ENCODE measurements around the gene TRPM2.
"Not testable (repeated sequence)": the region's sequence is repeated elsewhere in the genome, so short reads cannot be mapped to it uniquely, and the experiment has no call there.

Gene TRPM2

GRCh38 chr21:44377201-44377921 is 23.9 kb downstream of the TRPM2 start:
- DNase-seq: peak; percentile 16

DNA sequence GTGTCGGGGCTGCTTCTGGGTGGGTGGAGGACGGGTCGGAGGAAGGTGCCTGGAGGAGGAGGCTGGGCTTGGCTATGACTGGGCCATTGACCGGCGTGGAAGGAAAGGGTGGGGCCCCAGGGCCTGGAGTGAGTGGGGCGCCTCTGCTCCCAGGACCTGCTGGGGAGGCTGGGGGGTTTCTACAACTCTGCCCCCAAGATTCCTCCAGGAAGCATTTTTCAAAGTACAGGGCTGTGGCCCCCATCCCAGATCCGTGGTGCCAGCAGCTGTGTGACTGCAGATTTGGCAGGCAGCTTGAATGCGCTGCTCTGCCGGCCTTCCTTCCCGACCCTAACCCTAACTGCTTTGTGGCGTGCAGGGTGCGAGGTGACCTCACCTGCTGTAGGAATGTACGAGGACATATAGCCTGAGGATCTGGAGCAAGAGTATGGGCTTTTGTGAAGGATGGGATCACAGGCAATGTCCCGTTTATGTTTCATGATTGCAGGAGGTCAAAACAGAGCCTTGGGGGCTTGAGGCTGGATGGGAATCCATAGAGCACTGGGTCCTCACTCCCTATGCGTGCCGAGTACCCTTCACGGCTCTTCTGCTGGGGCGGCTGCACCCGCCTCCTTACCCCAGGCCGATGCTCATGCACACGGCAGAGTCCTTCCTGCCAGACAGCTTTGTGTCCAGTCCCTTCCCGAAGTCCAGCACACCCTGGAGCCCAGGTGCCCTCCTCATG is 24.7 kb downstream of the TRPM2 start:
- peak; percentile 7 for DNase-seq

DNA sequence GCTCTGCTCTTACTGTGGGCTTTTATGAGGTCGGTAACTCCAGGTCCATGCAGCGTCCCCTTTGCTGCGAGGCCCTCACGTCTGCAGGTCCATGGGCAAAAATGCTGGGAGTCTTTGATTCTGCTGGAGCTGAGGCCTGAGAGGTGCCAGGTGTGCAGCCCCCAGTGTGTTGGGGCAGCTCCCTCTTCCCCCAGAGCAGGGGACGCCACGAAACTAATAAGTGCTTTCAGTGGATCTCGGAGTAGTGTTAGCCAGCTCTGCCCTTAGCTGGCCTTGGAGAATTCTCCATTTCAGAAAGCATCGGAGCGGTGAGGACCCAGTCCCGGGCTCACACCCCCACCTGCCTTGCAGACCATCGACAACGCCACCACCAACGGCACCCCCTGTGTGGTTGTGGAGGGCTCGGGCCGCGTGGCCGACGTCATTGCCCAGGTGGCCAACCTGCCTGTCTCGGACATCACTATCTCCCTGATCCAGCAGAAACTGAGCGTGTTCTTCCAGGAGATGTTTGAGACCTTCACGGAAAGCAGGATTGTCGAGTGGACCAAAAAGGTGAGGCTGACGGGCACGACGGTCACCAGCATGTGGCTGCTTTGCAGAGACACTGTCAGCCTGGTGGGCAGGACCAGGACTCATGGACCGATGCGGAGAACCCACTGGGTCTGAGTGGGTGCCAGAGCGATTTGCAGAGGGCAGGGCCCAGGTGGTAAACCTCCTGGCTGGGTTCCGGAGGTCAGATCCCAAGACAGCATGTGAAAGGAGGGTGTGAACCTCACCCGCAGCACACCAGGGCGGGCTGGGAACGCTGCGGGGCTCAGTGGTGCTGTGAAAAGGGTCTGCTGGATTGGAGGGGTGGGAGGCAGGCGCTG is 25.5 kb downstream of the TRPM2 start:
- DNase-seq: peak; percentile 7

DNA sequence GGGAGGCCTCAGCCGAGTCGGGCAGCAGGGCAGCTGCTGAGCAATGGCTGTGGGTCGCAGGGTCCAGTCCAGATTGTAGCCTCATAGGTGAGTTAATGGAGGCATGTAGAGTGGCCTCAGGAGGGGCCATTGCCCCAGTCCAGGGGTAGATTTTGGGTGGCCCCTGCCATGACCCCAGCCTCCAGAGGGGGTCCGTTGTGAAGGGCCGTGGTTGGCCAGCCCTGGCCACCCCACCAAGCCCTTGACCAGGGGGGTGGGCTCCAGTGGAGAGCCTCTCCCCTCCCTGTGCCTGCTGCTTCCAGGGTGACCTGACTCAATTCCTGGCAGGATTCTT is 26.1 kb downstream of the TRPM2 start:
- no peak for DNase-seq

GRCh38 chr21:44379991-44380865 is 26.8 kb downstream of the TRPM2 start:
- peak; percentile 8 for DNase-seq

DNA sequence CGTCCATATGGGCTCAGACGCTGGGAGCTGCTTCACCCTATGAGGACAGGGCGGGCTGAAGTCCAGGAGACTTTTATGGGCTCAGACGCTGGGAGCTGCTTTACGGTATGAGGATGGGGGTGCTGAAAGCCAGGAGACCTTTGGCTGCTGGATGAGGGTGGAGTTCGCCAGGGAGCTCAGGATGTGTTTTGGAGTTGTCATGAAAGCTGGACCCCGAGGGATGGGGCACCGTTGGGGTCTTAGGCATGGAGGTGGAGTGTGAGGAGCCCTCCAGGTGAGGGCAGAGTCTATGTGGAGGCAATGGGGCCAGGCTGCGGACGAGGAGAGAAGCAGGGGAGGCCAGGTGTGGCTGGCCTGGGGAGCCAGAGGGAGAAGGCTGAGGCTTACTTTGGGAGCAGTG is 27.5 kb downstream of the TRPM2 start:
- DNase-seq: peak; percentile 7

GRCh38 chr21:44381874-44382273 is 28.5 kb downstream of the TRPM2 start:
- DNase-seq: no peak

DNA sequence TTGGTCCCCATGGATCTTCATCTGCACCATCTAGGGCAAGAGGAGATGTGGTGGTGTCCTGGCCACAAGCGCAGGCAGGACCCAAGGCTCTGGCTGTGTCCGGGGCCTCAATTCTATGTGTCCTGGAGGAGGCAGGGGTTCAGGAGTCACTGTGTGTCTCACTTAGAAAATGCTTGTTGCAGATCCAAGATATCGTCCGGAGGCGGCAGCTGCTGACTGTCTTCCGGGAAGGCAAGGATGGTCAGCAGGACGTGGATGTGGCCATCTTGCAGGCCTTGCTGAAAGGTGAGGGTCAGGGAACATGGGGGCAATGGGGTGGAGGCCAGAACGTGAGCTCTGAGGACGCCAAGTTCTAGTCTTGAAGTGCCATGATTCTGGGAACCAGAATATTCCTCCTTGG is 29.1 kb downstream of the TRPM2 start:
- no peak for DNase-seq

DNA sequence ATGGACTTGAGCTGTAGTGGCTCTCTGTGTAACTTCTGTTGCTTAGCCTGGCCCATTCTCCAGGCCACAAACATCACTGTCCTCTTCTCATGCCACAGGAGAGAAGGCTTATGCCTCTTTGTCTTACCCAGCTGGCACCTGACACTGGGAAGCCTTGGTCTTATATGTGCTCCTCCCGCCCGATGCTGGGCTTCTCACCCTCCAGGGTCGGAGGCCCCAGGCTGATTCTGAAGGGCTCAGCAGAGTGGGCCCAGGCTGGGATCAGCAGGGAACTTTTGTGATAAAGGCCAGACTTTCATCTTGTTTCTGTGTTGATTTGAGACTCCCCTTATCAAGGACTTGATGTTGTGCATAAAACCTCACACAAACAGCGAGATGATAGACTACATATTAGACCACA is 29.8 kb downstream of the TRPM2 start:
- DNase-seq: no peak

GRCh38 chr21:44384968-44385367 is 31.5 kb downstream of the TRPM2 start:
- no peak for DNase-seq

GRCh38 chr21:44389335-44389734 is 35.9 kb downstream of the TRPM2 start:
- DNase-seq: no peak

- DNase-seq: no peak
These were observed 37.5 kb downstream of the TRPM2 start for GRCh38 chr21:44390886-44391285.

GRCh38 chr21:44391345-44392091 is 38.1 kb downstream of the TRPM2 start:
- DNase-seq: no peak

- no peak for DNase-seq
These were observed 38.8 kb downstream of the TRPM2 start for GRCh38 chr21:44392185-44392584.

DNA sequence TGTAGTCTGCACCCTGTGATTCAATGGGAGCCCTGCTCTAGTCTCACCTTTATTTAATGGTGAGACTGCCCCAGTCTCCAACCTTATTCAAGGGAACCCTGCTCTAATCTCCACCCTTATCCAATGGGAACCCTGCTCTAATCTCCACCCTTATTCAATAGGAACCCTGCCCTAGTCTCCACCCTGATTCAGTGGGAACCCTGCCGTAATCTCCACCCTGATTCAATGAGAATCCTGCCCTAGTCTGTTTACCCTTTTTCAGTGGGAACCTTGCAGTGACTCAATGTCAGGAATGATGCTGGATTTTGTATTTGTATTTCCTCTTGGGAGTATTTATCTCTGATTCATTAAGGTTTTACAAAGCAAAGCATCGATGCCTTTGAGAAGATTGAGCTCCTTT is 39.5 kb downstream of the TRPM2 start:
- DNase-seq: no peak

DNA sequence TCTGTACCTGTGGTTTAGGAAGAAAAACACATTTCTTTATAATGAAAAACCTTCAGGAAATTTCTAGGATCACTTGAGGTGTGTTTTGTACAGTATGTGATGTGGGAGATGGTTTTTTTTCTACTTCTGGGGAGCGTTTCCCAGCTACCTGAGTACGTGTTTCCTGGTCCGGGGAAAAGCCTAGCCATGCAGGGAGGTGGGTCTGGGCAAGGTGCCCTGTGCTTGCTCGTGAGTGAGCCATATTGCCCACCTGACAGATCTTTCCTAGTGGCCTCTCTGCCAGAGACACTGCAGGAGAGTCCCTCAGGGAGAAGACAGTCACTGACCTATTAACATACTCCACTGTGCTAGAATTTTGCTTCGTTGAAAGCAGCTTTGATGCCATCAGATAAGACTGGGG is 41.3 kb downstream of the TRPM2 start:
- DNase-seq: no peak

GRCh38 chr21:44395260-44395659 is 41.8 kb downstream of the TRPM2 start:
- DNase-seq: no peak

- DNase-seq: not testable (repeated sequence)
These were observed 43.4 kb downstream of the TRPM2 start for GRCh38 chr21:44396803-44397202.

GRCh38 chr21:44397431-44398031 is 44.1 kb downstream of the TRPM2 start:
- DNase-seq: no peak

- no peak for DNase-seq
These were observed 45.1 kb downstream of the TRPM2 start for GRCh38 chr21:44398499-44398898.

DNA sequence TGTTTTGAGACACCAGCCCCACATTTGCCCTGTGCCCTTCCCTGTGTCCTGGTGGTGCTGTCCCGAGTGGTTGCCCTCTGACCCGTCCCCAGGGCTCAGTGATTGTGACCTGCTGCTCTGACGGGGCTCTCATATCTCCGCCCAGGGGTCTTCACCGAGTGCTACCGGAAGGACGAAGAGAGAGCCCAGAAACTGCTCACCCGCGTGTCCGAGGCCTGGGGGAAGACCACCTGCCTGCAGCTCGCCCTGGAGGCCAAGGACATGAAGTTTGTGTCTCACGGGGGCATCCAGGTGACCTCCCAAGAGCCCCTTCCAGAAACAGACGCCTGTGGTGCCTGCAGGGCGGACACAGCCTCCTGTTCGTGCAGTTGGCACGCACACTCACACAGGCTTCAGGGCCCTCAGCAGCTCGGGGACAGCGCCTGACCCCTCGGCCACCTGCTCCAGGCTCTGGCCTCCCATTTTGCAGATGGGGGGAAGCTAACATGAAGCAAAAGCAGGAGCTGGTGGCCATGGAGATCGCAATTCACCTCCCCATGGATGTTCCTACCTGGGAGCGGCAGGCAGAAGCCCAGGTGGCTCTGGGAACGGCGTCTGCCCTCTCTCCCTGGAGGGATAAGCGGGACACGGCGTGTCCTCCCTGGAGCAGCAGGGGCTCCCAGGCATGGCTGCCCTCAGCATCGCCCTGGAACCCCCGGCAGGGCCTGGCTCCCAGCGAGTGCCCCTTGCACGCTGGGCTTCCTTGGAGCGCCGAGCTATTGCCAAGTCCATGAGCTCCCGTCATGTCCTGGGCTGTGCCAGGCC is 45.9 kb downstream of the TRPM2 start:
- no peak for DNase-seq
